GM19023 (cell line): ENCODE results near the gene ANKRD33B.
A peak's percentile ranks its signal among the peaks of the same experiment; 100 is the strongest.
"Not testable (repeated sequence)": the region's sequence is repeated elsewhere in the genome, so short reads cannot be mapped to it uniquely, and the experiment has no call there.

ENCODE experiments used
- ATAC-seq: cut with Tn5 transposase; IDR thresholded peaks from one replicate; pipeline ENCODE4 v1.9.1; 2021; ENCODE audit warnings: mild to moderate bottlenecking, moderate library complexity; ENCODE audit not compliant: unreplicated experiment

ANKRD33B gene

GRCh38 chr5:10633271-10634049 lies 69.6 kb downstream of the ANKRD33B start:
- no peak for ATAC-seq

GRCh38 chr5:10634050-10634449 lies 70.2 kb downstream of the ANKRD33B start:
- no peak for ATAC-seq

- no peak for ATAC-seq
Observed at GRCh38 chr5:10634562-10634961, 70.7 kb downstream of the ANKRD33B start.

GRCh38 chr5:10635257-10635866 lies 71.5 kb downstream of the ANKRD33B start:
- ATAC-seq, result peak; percentile 57

- peak; percentile 4 for ATAC-seq
Observed at GRCh38 chr5:10635867-10636350, 72.0 kb downstream of the ANKRD33B start.

- no peak for ATAC-seq
Observed at GRCh38 chr5:10636363-10637142, 72.7 kb downstream of the ANKRD33B start.

- ATAC-seq, result no peak
Observed at GRCh38 chr5:10637944-10638343, 74.1 kb downstream of the ANKRD33B start.

GRCh38 chr5:10638723-10639122 lies 74.9 kb downstream of the ANKRD33B start:
- not testable (repeated sequence) for ATAC-seq

GRCh38 chr5:10639846-10640368 lies 76.0 kb downstream of the ANKRD33B start:
- ATAC-seq, result no peak

- no peak for ATAC-seq
Observed at GRCh38 chr5:10642367-10642766, 78.5 kb downstream of the ANKRD33B start.

- ATAC-seq, result no peak
Observed at GRCh38 chr5:10644192-10644591, 80.3 kb downstream of the ANKRD33B start.

- peak; percentile 62 for ATAC-seq
Observed at GRCh38 chr5:10645146-10645545, 81.3 kb downstream of the ANKRD33B start.

GRCh38 chr5:10645671-10646070 lies 81.8 kb downstream of the ANKRD33B start:
- ATAC-seq, result no peak

- no peak for ATAC-seq
Observed at GRCh38 chr5:10647640-10648039, 83.8 kb downstream of the ANKRD33B start.

GRCh38 chr5:10648806-10649665 lies 85.2 kb downstream of the ANKRD33B start:
- no peak for ATAC-seq

GRCh38 chr5:10649666-10650380 lies 86.0 kb downstream of the ANKRD33B start:
- ATAC-seq, result no peak

- no peak for ATAC-seq
Observed at GRCh38 chr5:10652151-10652550, 88.3 kb downstream of the ANKRD33B start.

GRCh38 chr5:10652606-10653005 lies 88.7 kb downstream of the ANKRD33B start:
- ATAC-seq, result no peak

- no peak for ATAC-seq
Observed at GRCh38 chr5:10653043-10653442, 89.2 kb downstream of the ANKRD33B start.
